HG03135 (cell line): ENCODE measurements around the gene SEMA3C.

Experiments
- ATAC-seq: cut with Tn5 transposase; IDR thresholded peaks from one replicate; pipeline ENCODE4 v1.9.1; 2021; ENCODE audit warnings: mild to moderate bottlenecking, moderate library complexity; ENCODE audit not compliant: unreplicated experiment

SEMA3C gene

DNA sequence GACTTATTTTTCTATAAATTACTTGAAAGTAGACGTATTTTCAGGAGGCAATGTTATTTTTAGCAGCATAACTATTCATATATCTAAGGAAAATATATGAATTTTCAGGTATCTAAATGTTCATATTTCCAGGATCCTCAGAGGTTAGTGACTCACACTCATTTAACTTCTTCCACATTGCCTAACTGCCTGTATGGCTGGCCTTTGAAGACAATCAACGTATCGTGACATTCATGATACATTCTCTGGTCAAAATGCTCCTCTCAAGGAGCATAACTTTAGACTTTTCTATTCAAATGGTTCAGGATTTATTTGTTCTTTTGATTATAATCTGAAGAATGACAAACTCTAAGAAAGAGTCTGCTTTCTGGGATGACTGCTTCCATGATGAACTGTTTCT, 89.3 kb downstream of the SEMA3C start:
- ATAC-seq: no peak

DNA sequence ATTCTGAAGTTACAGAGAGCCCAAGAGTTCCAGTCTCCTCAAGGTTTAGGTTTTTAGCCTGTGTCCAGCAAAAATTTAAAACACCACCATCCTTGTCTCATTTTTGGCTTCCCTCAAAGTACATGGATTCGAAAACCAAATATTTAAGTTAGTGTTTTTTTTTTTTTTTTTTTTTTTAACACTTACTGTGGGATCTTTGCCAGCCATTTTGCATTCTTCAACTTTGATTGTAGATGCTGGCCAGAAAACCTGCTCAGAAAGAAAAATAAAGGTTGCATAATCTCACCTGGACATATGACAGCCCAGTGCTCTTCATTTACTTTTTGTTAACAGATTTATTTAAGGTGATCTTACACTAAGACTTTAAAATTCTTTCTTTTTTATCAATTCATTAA, 91.6 kb downstream of the SEMA3C start:
- no peak for ATAC-seq

DNA sequence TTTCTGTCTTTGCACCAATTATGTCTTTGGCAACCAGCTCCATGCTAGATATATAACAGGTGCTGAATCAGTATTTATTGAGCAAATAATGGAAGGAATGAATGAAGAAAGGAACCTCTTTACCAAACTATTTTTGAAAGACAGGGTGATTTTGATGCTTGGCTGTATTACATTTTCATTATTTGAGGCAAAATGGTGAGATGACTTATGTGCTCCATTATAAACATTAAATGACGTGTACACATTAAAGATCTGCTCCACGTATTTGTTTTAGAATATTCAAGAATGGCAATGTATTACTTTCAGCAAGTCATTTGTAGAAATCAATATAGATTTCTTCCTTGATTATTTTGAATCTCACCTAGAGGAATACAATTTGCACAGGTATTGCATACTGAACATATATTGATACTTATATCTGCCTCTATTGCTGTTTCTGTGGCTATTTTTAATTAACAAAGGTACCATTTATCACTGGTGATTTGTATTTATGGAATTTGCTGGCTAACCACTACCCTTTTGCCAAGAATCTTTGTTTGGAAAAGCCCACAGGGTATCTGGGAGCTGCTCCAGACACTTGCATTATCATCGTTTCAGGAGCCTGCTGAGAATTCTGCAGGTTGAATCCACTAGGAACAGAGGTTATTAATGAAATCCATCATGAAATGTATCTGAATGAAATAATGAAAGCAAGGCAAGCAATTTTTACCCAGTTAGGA, 92.2 kb downstream of the SEMA3C start:
- no peak for ATAC-seq

DNA sequence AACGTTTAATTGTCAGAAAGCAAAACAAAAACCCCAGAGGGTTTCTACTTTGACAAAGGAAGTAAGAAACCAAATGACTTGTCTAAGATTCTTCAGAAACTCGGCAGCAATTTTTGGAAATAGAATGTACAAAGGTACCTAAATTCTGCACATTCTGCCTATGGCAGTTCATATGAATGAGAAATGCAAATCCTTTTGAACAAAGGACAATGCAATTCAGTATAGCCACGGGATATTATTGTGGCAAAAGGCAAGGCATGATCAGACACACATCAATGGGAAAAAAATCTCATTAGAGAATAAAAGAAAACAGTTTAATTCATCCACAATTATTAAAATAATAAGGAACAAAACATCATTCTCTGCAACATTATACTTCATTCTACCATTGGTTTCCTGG, 93.4 kb downstream of the SEMA3C start:
- ATAC-seq: no peak

DNA sequence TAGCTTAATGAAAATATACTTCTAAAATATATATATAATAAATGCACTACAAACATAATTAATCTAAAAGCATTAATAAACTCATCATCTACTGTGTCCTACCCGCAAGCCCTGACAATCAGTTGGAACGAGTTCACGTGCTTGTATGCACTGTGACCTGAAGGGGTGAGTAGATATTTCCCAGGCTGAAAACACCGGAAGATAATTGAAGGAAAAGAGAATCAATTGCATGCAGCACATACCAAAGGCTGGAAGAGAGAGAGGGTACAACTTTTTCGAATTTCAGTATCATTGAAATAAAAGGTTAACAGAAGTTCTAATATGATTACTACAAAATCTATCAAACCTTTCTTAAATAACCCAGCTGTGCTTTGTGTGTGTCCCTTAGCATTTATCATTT, 94.6 kb downstream of the SEMA3C start:
- ATAC-seq: no peak

DNA sequence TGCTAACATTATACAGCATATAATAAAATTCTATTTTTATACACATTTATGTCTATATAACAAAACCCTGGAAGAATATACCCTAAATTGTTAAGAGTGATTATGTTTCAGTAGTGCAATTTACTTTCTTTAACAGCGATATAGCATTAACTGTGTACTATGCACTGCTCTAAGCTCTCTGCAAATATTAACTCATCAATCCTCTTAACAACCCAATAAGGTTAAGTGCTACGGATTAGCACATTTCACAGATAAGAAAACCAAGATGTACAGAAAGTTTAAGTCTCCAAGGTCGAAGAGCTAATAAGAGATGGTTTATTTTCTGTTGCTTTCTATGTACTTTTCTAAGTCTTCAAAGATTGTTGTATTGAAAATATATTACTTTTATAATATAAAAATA, 95.8 kb downstream of the SEMA3C start:
- no peak for ATAC-seq

- ATAC-seq: no peak
Observed at GRCh38 chr7:80821771-80822319, 97.0 kb downstream of the SEMA3C start.

- ATAC-seq: no peak
Observed at GRCh38 chr7:80819503-80819902, 99.3 kb downstream of the SEMA3C start.

- ATAC-seq: no peak
Observed at GRCh38 chr7:80818181-80818580, 100.7 kb downstream of the SEMA3C start.

DNA sequence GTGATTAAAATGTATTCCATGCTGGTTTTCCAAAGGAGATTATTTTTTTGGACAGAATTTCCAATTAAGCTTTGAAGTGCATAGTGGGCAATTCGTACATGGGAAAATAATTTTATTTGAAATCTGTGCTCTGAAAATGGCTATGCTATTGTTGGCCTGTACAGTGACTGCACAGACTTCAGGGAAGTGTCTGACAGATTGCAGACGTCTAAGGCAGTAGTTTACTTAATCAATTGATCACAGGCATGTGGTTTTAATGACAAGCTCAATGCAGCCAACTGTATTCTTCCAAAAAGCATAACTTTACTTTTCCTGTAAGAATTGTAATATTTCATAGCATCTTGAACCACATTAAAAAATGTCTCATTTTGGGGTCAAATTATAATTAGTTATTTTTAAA, 102.0 kb downstream of the SEMA3C start:
- ATAC-seq: no peak

DNA sequence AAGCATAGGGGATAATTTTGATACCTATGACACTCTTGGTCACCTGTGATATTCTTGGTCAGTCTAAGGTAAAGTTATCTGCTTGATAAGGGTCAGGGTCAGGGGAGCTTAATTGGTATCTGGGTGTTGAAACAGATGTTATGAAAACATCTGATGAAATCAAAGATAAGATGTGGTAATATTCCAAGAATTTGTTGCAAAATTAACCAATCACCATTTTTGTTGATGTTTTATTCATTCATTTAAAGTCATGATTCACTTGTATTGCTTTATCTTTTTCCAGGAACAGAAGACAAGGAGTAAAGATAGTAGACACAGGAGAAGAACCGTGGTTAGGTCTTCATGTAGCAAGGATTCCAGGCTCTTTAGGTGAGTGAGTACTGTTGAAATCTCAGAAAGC, 103.1 kb downstream of the SEMA3C start:
- ATAC-seq: no peak

GRCh38 chr7:80809545-80809944, 109.3 kb downstream of the SEMA3C start:
- no peak for ATAC-seq

GRCh38 chr7:80807166-80807900, 111.5 kb downstream of the SEMA3C start:
- ATAC-seq: no peak

DNA sequence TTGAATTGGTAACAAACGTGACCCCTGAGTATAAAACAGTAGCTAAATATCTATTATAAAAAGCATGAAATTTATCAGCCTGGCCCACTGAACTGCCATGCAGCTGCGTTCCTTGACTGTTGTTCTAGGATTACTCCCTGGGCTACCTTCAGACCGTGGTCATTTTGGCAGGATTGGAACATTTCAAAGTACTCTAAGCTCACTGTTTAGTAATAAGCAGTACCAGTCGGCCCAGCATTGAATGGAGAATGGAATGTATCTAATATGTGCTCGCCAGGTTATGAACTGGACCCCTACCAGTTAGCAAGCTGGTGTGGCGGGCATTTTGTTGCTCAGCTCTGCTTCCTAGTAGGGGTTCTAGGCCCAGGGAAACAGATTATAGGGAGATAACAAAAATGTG, 112.2 kb downstream of the SEMA3C start:
- no peak for ATAC-seq

DNA sequence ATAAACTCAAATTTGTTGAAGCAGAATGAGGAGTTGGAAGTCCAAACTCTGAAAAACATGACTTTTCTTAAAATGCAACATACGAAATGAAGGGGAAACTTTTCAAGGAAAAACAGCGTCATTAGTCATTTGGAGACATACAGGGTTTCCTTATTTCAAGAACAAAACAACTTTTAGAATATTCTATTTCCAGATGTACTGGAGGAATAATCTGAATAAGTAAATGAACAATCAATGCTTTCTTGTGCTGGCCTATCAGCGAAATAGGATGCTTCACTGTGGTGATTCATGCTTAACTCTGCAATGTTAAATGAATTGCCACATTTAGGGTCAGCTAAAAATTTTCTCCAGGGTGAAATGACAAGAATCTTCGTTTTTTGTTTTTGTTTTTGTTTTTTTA, 114.3 kb downstream of the SEMA3C start:
- ATAC-seq: no peak

- ATAC-seq: no peak
Observed at GRCh38 chr7:80802527-80802926, 116.3 kb downstream of the SEMA3C start.

DNA sequence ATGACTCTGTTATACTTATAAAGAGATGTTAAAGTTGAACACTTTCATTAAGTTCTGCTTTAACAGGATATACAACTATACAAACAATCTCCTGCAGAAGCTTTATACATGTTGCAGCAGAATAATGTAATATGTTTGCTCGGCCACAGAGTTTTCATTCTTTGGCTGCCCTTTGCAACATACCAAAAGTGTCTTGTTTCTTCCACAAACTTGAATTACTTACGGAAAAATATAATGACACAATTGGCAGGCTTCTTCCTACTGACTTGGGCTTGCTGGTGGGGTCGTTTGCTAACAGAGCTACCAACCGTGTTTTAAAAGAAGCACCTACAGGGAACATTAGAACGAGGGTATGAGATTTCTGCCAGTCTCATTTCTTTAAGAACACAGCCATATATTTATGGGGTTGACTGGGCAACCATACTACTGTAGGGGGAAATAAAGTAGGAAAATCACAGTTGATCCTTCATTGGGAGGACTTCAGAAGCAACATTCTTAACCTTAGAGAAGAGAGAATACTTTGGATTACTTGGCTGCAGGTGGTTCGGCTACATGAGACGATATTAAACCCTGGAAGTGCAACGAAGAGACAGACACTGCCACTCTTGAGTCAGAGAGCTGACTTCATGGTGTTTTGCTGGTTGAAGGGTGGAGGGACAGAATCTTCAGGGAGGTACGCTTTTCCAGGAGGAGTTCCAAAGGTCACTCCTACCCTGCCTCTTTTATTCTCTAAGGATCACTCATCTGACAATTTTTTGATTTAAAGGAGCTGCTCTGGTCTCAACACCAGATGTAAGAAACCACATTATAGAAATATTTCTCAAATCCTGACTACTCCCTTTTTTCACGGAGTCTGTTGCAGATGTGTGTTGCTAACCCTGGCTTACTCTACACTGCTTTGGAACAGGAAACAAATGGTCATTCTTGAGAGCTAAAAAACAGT, 123.9 kb downstream of the SEMA3C start:
- ATAC-seq: no peak

DNA sequence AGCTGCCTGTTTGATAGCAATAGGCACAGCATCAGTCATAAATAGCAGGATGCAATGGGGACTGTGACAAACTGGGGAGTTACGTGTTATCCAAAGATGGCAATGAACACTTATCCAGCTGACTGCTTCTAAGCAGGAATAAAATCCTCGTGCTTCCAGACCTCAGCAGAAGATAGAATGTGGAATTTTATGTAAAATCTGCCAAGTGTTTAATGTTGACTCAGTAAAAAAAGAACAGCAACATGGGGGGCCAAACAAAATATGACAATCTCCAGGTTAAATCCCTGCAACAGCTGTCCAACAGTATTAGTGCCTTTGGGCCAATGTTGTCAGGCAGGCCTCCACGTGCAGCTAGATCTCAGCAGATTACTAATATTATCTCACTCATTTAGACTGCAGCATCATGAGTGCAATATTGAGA, 127.3 kb downstream of the SEMA3C start:
- ATAC-seq: no peak

- no peak for ATAC-seq
Observed at GRCh38 chr7:80790877-80791276, 128.0 kb downstream of the SEMA3C start.

DNA sequence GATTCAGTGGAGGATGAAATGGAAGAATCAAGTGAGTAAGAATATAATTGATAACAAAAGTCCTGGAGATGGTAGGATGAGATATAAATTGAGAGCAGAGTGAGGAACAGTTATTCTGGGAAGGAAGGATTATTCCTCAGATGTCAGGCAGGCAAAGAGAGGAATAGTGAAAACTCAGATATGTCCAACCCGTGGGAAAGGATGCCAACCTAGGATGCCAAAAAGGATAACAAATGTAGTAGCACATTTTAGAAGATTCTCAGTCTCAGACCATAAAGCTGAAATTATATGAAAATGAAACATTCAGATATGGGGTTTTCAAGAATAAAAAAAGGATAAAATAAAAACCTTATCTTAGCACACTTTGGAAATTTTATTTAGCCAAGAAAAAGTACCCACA, 131.1 kb downstream of the SEMA3C start:
- no peak for ATAC-seq

DNA sequence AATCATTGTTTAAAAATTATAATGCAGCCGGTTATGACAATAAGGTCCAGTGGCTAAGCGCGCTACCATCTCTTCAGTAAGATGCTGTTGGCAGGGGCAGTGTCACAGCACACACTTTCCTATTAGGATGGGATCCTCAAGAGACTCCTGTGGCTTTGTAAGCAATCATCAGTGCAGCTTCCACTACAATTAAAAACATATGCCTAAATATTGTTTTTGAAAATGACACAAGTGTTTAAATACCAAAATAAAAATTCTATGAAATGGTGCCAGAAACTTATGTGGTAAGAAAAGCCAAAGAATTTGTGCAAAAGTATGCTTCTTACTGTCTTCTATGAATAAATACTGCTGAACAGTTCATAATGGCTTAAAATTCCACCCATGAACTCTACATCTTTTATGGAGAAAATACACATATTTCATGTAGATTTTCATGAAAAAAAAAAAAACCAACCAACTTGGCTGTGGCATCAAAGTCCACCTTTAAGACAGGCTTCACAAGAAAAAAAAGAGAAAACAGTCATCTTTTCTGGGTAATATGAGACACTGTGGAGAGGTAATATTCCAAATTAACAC, 132.8 kb downstream of the SEMA3C start:
- ATAC-seq: no peak
